T-cell (primary cell): ENCODE data around the gene AGXT. TPM values are rescaled to one million over a fixed set of nuclear protein-coding genes. Genes with fewer than 3 reads are reported as not detected.

Experiments used
- ATAC-seq, 4 experiments: fragments of 200-7000 bp in 3 of 4; fragments of 150-1000 bp in 1 of 4; cut with Tn5 transposase; replicated peaks in 1 of 4; 1 replicate in 3 of 4; 2 replicates in 1 of 4; pipeline ENCODE4 v1.10.0; 2021; ENCODE audit warnings: moderate library complexity in 3 of 4, mild to moderate bottlenecking in 2 of 4, moderate number of reproducible peaks in 1 of 4
- CTCF ChIA-PET, 2 donors: fragments of 300-600 bp; sonication (Branson Sonifier 250); formaldehyde crosslinking; loops; one replicate each; lab custom pipeline; 2022; ENCODE audit warnings: antibody characterized with exemption in 2 of 2; lab: Charles Lee
- POLR2A ChIA-PET, 2 donors: fragments of 300-600 bp; sonication (Branson Sonifier 250); formaldehyde crosslinking; loops; one replicate each; lab custom pipeline; 2022; ENCODE audit warnings: antibody characterized with exemption in 2 of 2; lab: Charles Lee
- DNase-seq, 35 experiments: peaks; one replicate each; pipeline versions ENCODE4 v3.0.0 to v3.0.0-alpha.2; 2013 to 2023
- H3K27ac ChIP-seq: one replicate; pipeline ENCODE4 v1.5.1; 2013; ENCODE audit warnings: low read length
- H3K27me3 ChIP-seq, 2 experiments: replicated peaks in 1 of 2; 1 replicate in 1 of 2; 2 replicates in 1 of 2; pipeline versions ENCODE4 v1.6.1 to v1.7.0; 2013; ENCODE audit warnings: low read length in 1 of 2, mixed read lengths in 1 of 2; ENCODE audit not compliant: control insufficient read depth in 2 of 2, insufficient read depth in 2 of 2; ENCODE audit errors: extremely low read depth in 1 of 2
- H3K36me3 ChIP-seq, 2 donors: 1 replicate in 1 of 2; 2 replicates in 1 of 2; pipeline versions ENCODE4 v1.6.1 to v1.7.0; 2013; ENCODE audit warnings: low read length in 1 of 2; ENCODE audit not compliant: control insufficient read depth in 2 of 2, insufficient read depth in 1 of 2; ENCODE audit errors: extremely low read depth in 1 of 2
- H3K4me1 ChIP-seq, 2 experiments: 1 replicate in 1 of 2; 2 replicates in 1 of 2; pipeline versions ENCODE4 v1.6.1 to v1.7.0; 2013; ENCODE audit warnings: low read length in 2 of 2, mixed read lengths in 1 of 2; ENCODE audit not compliant: insufficient read depth in 2 of 2, control insufficient read depth in 1 of 2; ENCODE audit errors: extremely low read depth in 1 of 2
- H3K4me3 ChIP-seq, 2 donors: 1 replicate in 1 of 2; 2 replicates in 1 of 2; pipeline versions ENCODE4 v1.5.1 to v1.7.0; 2013; ENCODE audit warnings: mild to moderate bottlenecking in 2 of 2, low read length in 1 of 2, moderate library complexity in 1 of 2; ENCODE audit not compliant: control insufficient read depth in 1 of 2; ENCODE audit errors: extremely low read depth in 1 of 2
- H3K9me3 ChIP-seq: 2 replicates; pipeline ENCODE4 v1.7.0; 2013
- H3K27ac Mint-ChIP-seq, 2 donors: one replicate each; pipeline ENCODE4 v1.8.0; 2020 to 2021; ENCODE audit warnings: mild to moderate bottlenecking in 2 of 2, mixed read lengths in 2 of 2
- H3K27me3 Mint-ChIP-seq, 2 donors: one replicate each; pipeline ENCODE4 v1.8.0; 2021 to 2022; ENCODE audit warnings: mixed read lengths in 2 of 2
- H3K36me3 Mint-ChIP-seq: one replicate; pipeline ENCODE4 v1.8.0; 2021; ENCODE audit warnings: mixed read lengths
- H3K4me1 Mint-ChIP-seq, 3 donors: one replicate each; pipeline ENCODE4 v1.8.0; 2020 to 2022; ENCODE audit warnings: mixed read lengths in 3 of 3, mild to moderate bottlenecking in 1 of 3
- H3K4me3 Mint-ChIP-seq, 3 donors: one replicate each; pipeline ENCODE4 v1.8.0; 2020 to 2022; ENCODE audit warnings: mild to moderate bottlenecking in 3 of 3, mixed read lengths in 3 of 3, moderate library complexity in 3 of 3
- H3K9me3 Mint-ChIP-seq, 3 donors: one replicate each; pipeline ENCODE4 v1.8.0; 2020 to 2022; ENCODE audit warnings: mixed read lengths in 3 of 3
- WGBS: methylation state at CpG from one replicate; pipeline ENCODE4 v1.1.5; 2013; ENCODE audit warnings: missing lambda C conversion rate; ENCODE audit not compliant: insufficient coverage; 5-methylcytosine and 5-hydroxymethylcytosine counted together
- total RNA-seq, 35 experiments: library from RNA in 6 of 35; stranded (reverse) in 6 of 35; fragments of 120-200 nt in 1 of 35; gene quantifications; one replicate each; pipeline versions ENCODE4 v1.2.1 to v1.2.4 and lab custom pipeline; 2013 to 2026

The AGXT gene
- total RNA-seq, 5 donors from 2014 or later (not counting 1 experiment from before 2014, with no cell fraction given) = 0.41 to 0.88 (median 0.76) TPM; not detected in 2

- ATAC-seq (no peak), DNase-seq (no peak)
- H3K4me1 Mint-ChIP-seq = no peaks in the 10 kb centered on the region
- Histone ChIP-seq H3K36me3 (no peaks in the 10 kb centered on the region), H3K27ac (no peak overlapping the region), H3K9me3 (no peaks in the 10 kb centered on the region), H3K4me3 (no peak overlapping the region), H3K27me3 (peaks cover 0 to 23% of the 10 kb centered on the region in 2 experiments), H3K4me1 (no peaks in the 10 kb centered on the region)
- POLR2A ChIA-PET = no interaction called here
- H3K27ac Mint-ChIP-seq = no peak overlapping the region
- H3K4me3 Mint-ChIP-seq = no peak overlapping the region
- 71% methylated on average over 2 of the region's 5 CpGs for WGBS
- H3K9me3 Mint-ChIP-seq = no peaks in the 10 kb centered on the region
- CTCF ChIA-PET = no interaction called here
- H3K27me3 Mint-ChIP-seq = peaks cover 5 to 6% of the 10 kb centered on the region in 2 donors
- no peaks in the 10 kb centered on the region for H3K36me3 Mint-ChIP-seq
These were observed 3.2 kb upstream of the AGXT start for GRCh38 chr2:240865391-240865790.

- H3K27me3 ChIP-seq = peaks cover 0 to 28% of the 10 kb centered on the region in 2 experiments
- ChIA-PET POLR2A (no interaction called here), CTCF (no interaction called here)
- H3K9me3 Mint-ChIP-seq = no peaks in the 10 kb centered on the region
- H3K27ac ChIP-seq = no peak overlapping the region
- no peaks in the 10 kb centered on the region for H3K4me1 Mint-ChIP-seq
- H3K36me3 ChIP-seq = no peaks in the 10 kb centered on the region
- H3K4me3 ChIP-seq = no peak overlapping the region
- H3K27ac Mint-ChIP-seq = no peak overlapping the region
- H3K36me3 Mint-ChIP-seq = no peaks in the 10 kb centered on the region
- no peaks in the 10 kb centered on the region for H3K9me3 ChIP-seq
- no peak overlapping the region for H3K4me3 Mint-ChIP-seq
- WGBS = 85% methylated on average over 19 of the region's 25 CpGs
- no peak for ATAC-seq
- no peaks in the 10 kb centered on the region for H3K4me1 ChIP-seq
- peaks cover 5 to 6% of the 10 kb centered on the region in 2 donors for H3K27me3 Mint-ChIP-seq
- DNase-seq = no peak
These were observed 708 bp downstream of the AGXT start for GRCh38 chr2:240869109-240869955.

- 78% methylated on average over 9 of the region's 15 CpGs for WGBS
These were observed 1.6 kb downstream of the AGXT start for GRCh38 chr2:240869956-240870875.

GRCh38 chr2:240871071-240871958 is 2.7 kb downstream of the AGXT start:
- WGBS = 80% methylated on average over 10 of the region's 16 CpGs
- H3K4me1 ChIP-seq = no peaks in the 10 kb centered on the region

More at GRCh38 chr2:240869956-240870875, 1.6 kb downstream of the AGXT start:
- DNase-seq (no peak), ATAC-seq (no peak)
- peaks cover 0 to 28% of the 10 kb centered on the region in 2 experiments for H3K27me3 ChIP-seq
- no peak overlapping the region for H3K4me3 Mint-ChIP-seq
- H3K4me1 ChIP-seq = no peaks in the 10 kb centered on the region
- no peak overlapping the region for H3K4me3 ChIP-seq
- no peaks in the 10 kb centered on the region for H3K36me3 ChIP-seq
- H3K36me3 Mint-ChIP-seq = no peaks in the 10 kb centered on the region
- no peak overlapping the region for H3K27ac Mint-ChIP-seq
- no peaks in the 10 kb centered on the region for H3K9me3 Mint-ChIP-seq
- H3K9me3 ChIP-seq = no peaks in the 10 kb centered on the region
- peaks cover 4 to 5% of the 10 kb centered on the region in 2 donors for H3K27me3 Mint-ChIP-seq
- ChIA-PET CTCF (no interaction called here), POLR2A (no interaction called here)
- no peak overlapping the region for H3K27ac ChIP-seq
- no peaks in the 10 kb centered on the region for H3K4me1 Mint-ChIP-seq

GRCh38 chr2:240872317-240873097 is 3.9 kb downstream of the AGXT start:
- no peak overlapping the region for H3K4me3 ChIP-seq
- no peaks in the 10 kb centered on the region for H3K9me3 Mint-ChIP-seq
- H3K36me3 Mint-ChIP-seq = no peaks in the 10 kb centered on the region
- no peak for ATAC-seq
- CTCF ChIA-PET = no interaction called here
- no peaks in the 10 kb centered on the region for H3K4me1 Mint-ChIP-seq
- peaks cover 0 to 28% of the 10 kb centered on the region in 2 experiments for H3K27me3 ChIP-seq
- no peaks in the 10 kb centered on the region for H3K4me1 ChIP-seq
- H3K27ac Mint-ChIP-seq = no peak overlapping the region
- no peak for DNase-seq
- peaks cover 0 to 3% of the 10 kb centered on the region in 2 donors for H3K27me3 Mint-ChIP-seq
- H3K36me3 ChIP-seq = no peaks in the 10 kb centered on the region
- no peak overlapping the region for H3K27ac ChIP-seq
- POLR2A ChIA-PET = no interaction called here
- 82% methylated on average over 14 of the region's 17 CpGs for WGBS
- H3K9me3 ChIP-seq = no peaks in the 10 kb centered on the region
- no peak overlapping the region for H3K4me3 Mint-ChIP-seq

More at GRCh38 chr2:240871071-240871958, 2.7 kb downstream of the AGXT start:
- Mint-ChIP-seq H3K9me3 (no peaks in the 10 kb centered on the region), H3K27me3 (peaks cover under 1 to 3% of the 10 kb centered on the region in 2 donors), H3K36me3 (no peaks in the 10 kb centered on the region), H3K4me3 (no peak overlapping the region), H3K4me1 (no peaks in the 10 kb centered on the region), H3K27ac (no peak overlapping the region)
- POLR2A ChIA-PET = no interaction called here
- no peak for DNase-seq
- Histone ChIP-seq H3K36me3 (no peaks in the 10 kb centered on the region), H3K4me3 (no peak overlapping the region), H3K27me3 (peaks cover 0 to 28% of the 10 kb centered on the region in 2 experiments), H3K27ac (no peak overlapping the region), H3K9me3 (no peaks in the 10 kb centered on the region)
- ATAC-seq = no peak
- CTCF ChIA-PET = no interaction called here
